ENCODE measurements around the gene UCKL1.

UCKL1 gene

GRCh38 chr20:63891061-63892002 is 64.9 kb downstream of the UCKL1 start:
- TF ChIP-seq CTCF (IDR thresholded peaks at IDR 0.05; ENCODE audit: borderline replicate concordance, insufficient read depth, low read depth, low read length), result no peak
- no peak overlapping the region for H3K4me3 ChIP-seq (ENCODE audit: low read depth, low read length)

- H3K4me3 ChIP-seq (ENCODE audit: low read depth, low read length), result no peak overlapping the region
- no peak for TF ChIP-seq CTCF (IDR thresholded peaks at IDR 0.05; ENCODE audit: borderline replicate concordance, insufficient read depth, low read depth, low read length)
Measured at GRCh38 chr20:63890616-63891015, 65.6 kb downstream of the UCKL1 start.

GRCh38 chr20:63890201-63890576 is 66.0 kb downstream of the UCKL1 start:
- no peak for TF ChIP-seq CTCF (IDR thresholded peaks at IDR 0.05; ENCODE audit: borderline replicate concordance, insufficient read depth, low read depth, low read length)
- no peak overlapping the region for H3K4me3 ChIP-seq (ENCODE audit: low read depth, low read length)

Measured in GM12875 (cell line).